HCT116 (cell line): Measurements from ENCODE around the gene ERN1. TPM values are rescaled to one million over a fixed set of nuclear protein-coding genes. Genes with fewer than 3 reads are reported as not detected.

ENCODE experiments used
- ATAC-seq: fragments of 200-7000 bp; cut with Tn5 transposase; 2 replicates; pipeline ENCODE4 v1.9.1; 2020; ENCODE audit warnings: mild to moderate bottlenecking, moderate library complexity
- BruUV-seq: library from RNA; stranded (reverse); fragments of 400-500 nt; replicated peaks from 2 replicates; lab custom pipeline; 2021; lab: Mats Ljungman, UMichigan
- CTCF ChIA-PET: fragments of 300-600 bp; sonication (Branson Sonifier 250); formaldehyde crosslinking; loops from one replicate; lab custom pipeline; 2021; ENCODE audit warnings: antibody characterized with exemption; lab: Charles Lee
- POLR2A ChIA-PET: fragments of 300-600, 350-600 bp; sonication (Branson Sonifier 250); formaldehyde crosslinking; loops from one replicate; lab custom pipeline; 2021; ENCODE audit warnings: antibody characterized with exemption; lab: Charles Lee
- RAD21 ChIA-PET, 2 experiments: fragments of 300-600 bp; sonication (Branson Sonifier 250); formaldehyde crosslinking; loops; one replicate each; lab custom pipeline; 2023; ENCODE audit warnings: low total read pairs in 2 of 2; ENCODE audit not compliant: uncharacterized antibody in 2 of 2, unreplicated experiment in 2 of 2, low non-redundant PET in 1 of 2; lab: Charles Lee
- DNase-seq: peaks from one replicate; pipeline ENCODE4 v3.0.0-alpha.2; 2010; ENCODE audit warnings: low read depth, low spot score
- H2AFZ ChIP-seq: fragments of 200-600 bp; shearing (Covaris generic), sonication (generic); 2 replicates; pipeline ENCODE4 v1.6.1; 2017; ENCODE audit warnings: low read depth, mixed run types, mixed read lengths, antibody characterized with exemption, low read length; ENCODE audit not compliant: poor library complexity, severe bottlenecking
- H3K27ac ChIP-seq: 2 replicates; pipeline ENCODE4 v1.5.1; 2012; ENCODE audit warnings: low read depth, low read length
- H3K27me3 ChIP-seq: fragments of 200-600 bp; sonication (generic); 2 replicates; pipeline ENCODE4 v1.6.1; 2016; ENCODE audit warnings: mixed run types, low read length, mixed read lengths; ENCODE audit not compliant: insufficient read depth
- H3K36me3 ChIP-seq, 2 experiments: fragments of 200-500 bp in 1 of 2; fragments of 200-600 bp in 1 of 2; sonication (Bioruptor generic) in 1 of 2; sonication (generic) in 1 of 2; 2 replicates each; pipeline versions ENCODE4 v1.5.1 to v1.6.1; 2014 to 2016; ENCODE audit warnings: low read length in 2 of 2, inconsistent platforms in 1 of 2, mixed read lengths in 1 of 2, mixed run types in 1 of 2; ENCODE audit not compliant: insufficient read depth in 2 of 2, control insufficient read depth in 1 of 2
- H3K4me1 ChIP-seq, 2 experiments: fragments of 200-600 bp in 1 of 2; sonication (generic) in 1 of 2; 2 replicates each; pipeline versions ENCODE4 v1.5.1 to v1.6.1; 2012 to 2017; ENCODE audit warnings: low read length in 2 of 2, inconsistent platforms in 1 of 2, mild to moderate bottlenecking in 1 of 2, mixed read lengths in 1 of 2, mixed run types in 1 of 2, moderate library complexity in 1 of 2; ENCODE audit not compliant: insufficient read depth in 2 of 2, control insufficient read depth in 1 of 2
- H3K4me2 ChIP-seq: fragments of 200-600 bp; sonication (generic); 2 replicates; pipeline ENCODE4 v1.6.1; 2017; ENCODE audit warnings: mixed run types, low read length, mixed read lengths
- H3K4me3 ChIP-seq, 2 experiments: fragments of 200-600 bp in 1 of 2; sonication (generic) in 1 of 2; replicated peaks in 1 of 2; 2 replicates each; pipeline ENCODE4 v1.5.1; 2011 to 2016; ENCODE audit warnings: low read length in 2 of 2, control low read depth in 1 of 2, low read depth in 1 of 2, mild to moderate bottlenecking in 1 of 2, mixed read lengths in 1 of 2, mixed run types in 1 of 2
- H3K79me2 ChIP-seq: fragments of 200-600 bp; sonication (generic); 2 replicates; pipeline ENCODE4 v1.6.1; 2017; ENCODE audit warnings: mild to moderate bottlenecking, mixed run types, low read length, moderate library complexity, mixed read lengths; ENCODE audit not compliant: insufficient read depth
- H3K9ac ChIP-seq: fragments of 200-600 bp; sonication (generic); 2 replicates; pipeline ENCODE4 v1.6.1; 2016; ENCODE audit warnings: low read length, mixed read lengths
- H3K9me2 ChIP-seq: fragments of 200-600 bp; sonication (generic), shearing (Covaris generic); 2 replicates; pipeline ENCODE4 v1.6.1; 2017; ENCODE audit warnings: mixed run types, mild to moderate bottlenecking, moderate library complexity; ENCODE audit not compliant: insufficient read depth
- H3K9me3 ChIP-seq, 2 experiments: fragments of 200-500 bp in 1 of 2; fragments of 200-600 bp in 1 of 2; sonication (Bioruptor generic) in 1 of 2; sonication (generic) in 1 of 2; 2 replicates each; pipeline ENCODE4 v1.6.1; 2014 to 2017; ENCODE audit warnings: low read length in 2 of 2, mixed read lengths in 2 of 2, inconsistent platforms in 1 of 2, low read depth in 1 of 2, mild to moderate bottlenecking in 1 of 2, mixed run types in 1 of 2, moderate library complexity in 1 of 2; ENCODE audit not compliant: control insufficient read depth in 1 of 2, insufficient read depth in 1 of 2
- H4K20me1 ChIP-seq: fragments of 200-600 bp; sonication (generic), shearing (Covaris generic); 2 replicates; pipeline ENCODE4 v1.6.1; 2017; ENCODE audit warnings: mixed run types, mild to moderate bottlenecking, moderate library complexity; ENCODE audit not compliant: insufficient read depth
- CBX3 ChIP-seq: IDR thresholded peaks from 2 replicates; pipeline ENCODE4 v1.6.1; 2012; ENCODE audit warnings: low read depth
- CEBPB ChIP-seq: IDR thresholded peaks from 2 replicates; pipeline ENCODE4 v1.6.1; 2012; ENCODE audit warnings: low read depth
- EZH2phosphoT487 ChIP-seq: fragments of 200-600 bp; IDR thresholded peaks from 2 replicates; pipeline ENCODE4 v1.6.1; 2018; ENCODE audit warnings: antibody characterized with exemption, borderline replicate concordance
- FOSL1 ChIP-seq: IDR thresholded peaks from 2 replicates; pipeline ENCODE4 v1.6.1; 2012; ENCODE audit warnings: low read depth
- JUND ChIP-seq: IDR thresholded peaks from 2 replicates; pipeline ENCODE4 v1.6.1; 2012
- POLR2AphosphoS5 ChIP-seq: IDR thresholded peaks from 2 replicates; pipeline ENCODE4 v1.6.1; 2011; ENCODE audit warnings: mild to moderate bottlenecking, low read depth, low read length, moderate library complexity
- RAD21 ChIP-seq: IDR thresholded peaks from 2 replicates; pipeline ENCODE4 v1.6.1; 2012; ENCODE audit warnings: low read depth, mild to moderate bottlenecking
- SIN3A ChIP-seq: IDR thresholded peaks from 2 replicates; pipeline ENCODE4 v1.6.1; 2012; ENCODE audit warnings: low read depth
- SP1 ChIP-seq: IDR thresholded peaks from 2 replicates; pipeline ENCODE4 v1.6.1; 2012; ENCODE audit warnings: low read depth
- ZFX ChIP-seq: fragments of 450-650 bp; IDR thresholded peaks from 2 replicates; pipeline ENCODE4 v1.6.1; 2017
- ZNF274 ChIP-seq: fragments of 200-500 bp; sonication (Bioruptor generic); IDR thresholded peaks from 2 replicates; pipeline ENCODE4 v1.6.1; 2014; ENCODE audit warnings: mild to moderate bottlenecking, low read depth, low read length, inconsistent platforms
- intact Hi-C: fragments of 100-400 bp; cut with micrococcal nuclease; formaldehyde crosslinking; loops from 2 replicates; pipeline ENCODE4 v1.10.0; 2022
- total RNA-seq: library from RNA; stranded (reverse); gene quantifications from one replicate; pipeline ENCODE4 v1.2.1, GENCODE V29; 2021; ENCODE audit not compliant: unreplicated experiment
- TF ChIP-seq, protein P1 (sequence below): IDR thresholded peaks from 2 replicates; pipeline ENCODE4 v1.6.1; 2012

ERN1 gene
- total RNA-seq, 1 experiment from 2014 or later: 28.2 TPM

DNA sequence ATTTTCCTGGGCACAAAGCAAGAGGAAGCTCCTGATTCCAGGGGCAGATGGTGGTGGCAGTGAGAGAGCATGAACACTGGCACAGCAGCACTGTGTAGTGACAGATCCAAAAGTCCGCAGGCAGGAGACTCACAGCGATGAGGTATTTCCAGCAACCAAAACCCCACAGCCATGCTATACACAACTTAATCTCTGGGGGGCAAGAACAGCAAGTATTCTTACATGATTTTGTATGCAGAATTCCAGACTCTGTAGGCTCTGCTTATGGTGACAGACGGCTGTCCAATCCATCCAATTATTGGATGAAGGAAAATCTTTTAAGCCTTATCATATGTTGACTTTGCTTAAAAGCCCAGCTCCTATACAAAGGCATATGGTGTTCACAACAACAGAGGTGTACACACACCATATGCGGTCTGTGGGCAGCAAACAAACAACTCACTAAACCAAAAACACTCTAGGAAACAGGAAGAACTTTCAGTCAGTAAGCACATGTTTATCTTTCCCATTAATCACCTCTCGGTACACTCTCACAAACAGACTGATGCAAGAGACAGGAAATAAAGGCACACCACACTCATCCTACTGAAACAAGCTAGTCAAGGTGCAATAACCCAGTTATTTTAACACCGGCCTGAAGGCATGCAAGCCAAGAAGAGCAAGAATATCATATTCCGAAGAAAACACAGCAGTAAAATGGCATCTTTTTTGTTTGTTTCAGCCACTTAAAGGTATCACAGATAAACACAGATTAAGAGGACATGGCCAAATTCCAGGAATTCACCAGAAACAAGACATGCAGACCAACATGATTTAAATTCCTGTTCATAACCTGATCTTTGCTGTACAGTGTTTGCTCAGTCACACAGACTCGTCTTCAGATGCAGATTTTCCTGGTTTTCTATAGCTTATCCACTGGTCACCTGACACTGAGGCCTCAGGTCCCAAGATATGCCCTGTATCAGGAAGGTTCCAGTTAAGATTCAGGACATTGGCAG lies 47.8 kb downstream of the ERN1 start:
- ATAC-seq: peak; percentile 59
- peak; percentile 82 for DNase-seq
- Histone ChIP-seq H3K36me3 (no peaks in the 10 kb centered on the region), H3K9me3 (no peaks in the 10 kb centered on the region), H3K4me2 (peak overlapping the region; percentile 27), H4K20me1 (no peaks in the 10 kb centered on the region), H3K9ac (peak overlapping the region; percentile 3; the same call in 1 of the 2 replicates), H3K9me2 (no peaks in the 10 kb centered on the region), H3K27ac (peak overlapping the region; percentile 6; the same call in 1 of the 2 replicates), H3K79me2 (no peaks in the 10 kb centered on the region), H3K4me1 (peaks cover 31 to 50% of the 10 kb centered on the region in 2 experiments), H2AFZ (no peak overlapping the region), H3K4me3 (no peak overlapping the region), H3K27me3 (no peaks in the 10 kb centered on the region)
- intact Hi-C loops: loop anchor here (2.0 kb wide), 1 partner anchor 47 kb away; no protein-coding TSS in a partner anchor
- ChIA-PET CTCF (interaction anchor here (0.9 to 1.3 kb wide), 5 partner anchors 18 to 200 kb away, joined by 3 to 10 read pairs (median 5); no protein-coding TSS in a partner anchor), RAD21 (interaction anchor here in 1 of 2 experiments (0.9 kb wide), 1 partner anchor 53 kb away, joined by 3 read pairs; no protein-coding TSS in a partner anchor), POLR2A (interaction anchor here (0.6 to 1.4 kb wide), 6 partner anchors 10 to 51 kb away, joined by 3 to 7 read pairs (median 4); no protein-coding TSS in a partner anchor)
- TF ChIP-seq JUND (peak; percentile 76), ZNF274 (no peak), SP1 (peak; percentile 93), RAD21 (peak; percentile 23; the same call in 1 of the 2 replicates), SIN3A (peak; percentile 72; the same call in 1 of the 2 replicates), CBX3 (peak; percentile 95), POLR2AphosphoS5 (peak; percentile 81), ZFX (no peak), EZH2phosphoT487 (no peak), FOSL1 (peak; percentile 70), CEBPB (peak; percentile 99)
- TF ChIP-seq, protein P1, sequence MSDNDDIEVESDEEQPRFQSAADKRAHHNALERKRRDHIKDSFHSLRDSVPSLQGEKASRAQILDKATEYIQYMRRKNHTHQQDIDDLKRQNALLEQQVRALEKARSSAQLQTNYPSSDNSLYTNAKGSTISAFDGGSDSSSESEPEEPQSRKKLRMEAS: peak; percentile 98
- BruUV-seq: TSS peak; percentile 99
